Activated CD8-positive, alpha-beta memory T cell treated with anti-CD3 and anti-CD28 coated beads for 36 hours (primary cell): Measurements from ENCODE around the gene PRKCH. TPM values are rescaled to one million over a fixed set of nuclear protein-coding genes. Genes with fewer than 3 reads are reported as not detected.
"Not testable (repeated sequence)": the region's sequence is repeated elsewhere in the genome, so short reads cannot be mapped to it uniquely, and the experiment has no call there.

Experiments
- CTCF ChIA-PET: fragments of 350-600 bp; sonication (Branson Sonifier 250); formaldehyde crosslinking; loops from one replicate; lab custom pipeline; 2021; ENCODE audit warnings: antibody characterized with exemption; lab: Charles Lee
- POLR2A ChIA-PET: fragments of 350-600 bp; sonication (Branson Sonifier 250); formaldehyde crosslinking; loops from one replicate; lab custom pipeline; 2021; ENCODE audit warnings: antibody characterized with exemption; lab: Charles Lee
- total RNA-seq, 2 experiments: library from RNA; stranded (reverse); gene quantifications; one replicate each; pipeline ENCODE4 v1.2.3, GENCODE V29; 2021

PRKCH gene
- total RNA-seq, 2 experiments from 2014 or later = 185 to 189 TPM

DNA sequence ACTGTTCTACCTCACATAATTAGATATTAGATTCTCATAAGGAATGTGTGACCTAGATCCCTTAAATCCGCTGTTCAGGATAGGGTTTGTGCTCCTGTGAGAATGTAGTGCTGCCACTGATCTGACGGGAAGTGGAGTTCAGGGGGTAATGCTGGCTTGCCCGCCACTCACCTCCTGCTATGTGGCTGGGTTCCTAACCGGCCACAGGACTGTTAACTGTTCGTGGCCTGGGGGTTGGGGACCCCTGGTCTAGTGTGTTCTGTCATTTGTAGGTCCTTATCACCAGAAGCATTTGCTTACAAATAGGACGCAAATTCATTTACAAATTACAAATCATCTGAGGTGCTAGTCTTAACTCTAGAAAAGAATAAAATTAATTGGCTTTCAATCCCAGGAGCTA is 23.8 kb upstream of the PRKCH start:
- CTCF ChIA-PET = interaction anchor here (0.8 kb wide), 1 partner anchor 9 kb away, joined by 3 read pairs; no protein-coding TSS in a partner anchor

DNA sequence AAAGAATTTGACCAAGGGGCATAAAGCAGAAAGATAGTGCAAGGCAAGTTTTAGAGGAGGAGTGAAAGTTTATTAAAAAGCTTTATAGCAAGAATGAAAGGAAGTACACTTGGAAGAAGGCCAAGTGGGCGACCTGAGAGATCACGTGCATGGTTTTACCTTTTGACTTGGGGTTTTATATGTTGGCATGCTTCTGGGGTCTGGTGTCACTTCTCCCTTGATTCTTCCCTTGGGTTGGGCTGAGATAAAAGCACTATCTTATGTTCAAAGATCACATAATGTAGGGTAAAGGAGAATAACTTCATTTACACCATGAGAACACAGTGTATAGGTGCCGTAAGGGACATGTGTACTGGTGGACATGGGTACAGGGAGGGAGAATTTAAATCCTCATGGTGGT is 22.6 kb upstream of the PRKCH start:
- CTCF ChIA-PET = no interaction called here
- POLR2A ChIA-PET = no interaction called here

More for the DNA sequence above, 23.8 kb upstream of the PRKCH start:
- POLR2A ChIA-PET = no interaction called here

DNA sequence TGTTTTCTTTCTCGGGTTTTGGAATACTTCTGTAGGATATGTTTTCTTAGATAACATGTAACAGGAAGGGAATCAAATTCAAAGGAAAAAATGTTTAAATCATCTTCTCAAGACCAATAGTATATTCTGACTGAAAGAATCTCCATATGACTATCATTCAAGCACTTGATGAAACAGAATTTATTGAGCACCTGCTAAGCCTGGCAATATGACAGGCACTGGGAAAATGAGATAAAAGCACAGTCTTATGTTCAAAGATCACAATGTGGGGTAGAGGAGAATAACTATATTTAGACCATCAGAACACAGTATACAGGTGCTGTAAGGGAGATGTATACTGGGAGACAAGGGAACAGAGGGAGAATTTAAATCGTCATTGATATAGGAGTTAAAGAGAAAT is 21.2 kb upstream of the PRKCH start:
- POLR2A ChIA-PET = no interaction called here
- CTCF ChIA-PET = interaction anchor here (1.4 kb wide), 1 partner anchor 20 kb away, joined by 3 read pairs; the partner anchor contains the start of gene TMEM30B

DNA sequence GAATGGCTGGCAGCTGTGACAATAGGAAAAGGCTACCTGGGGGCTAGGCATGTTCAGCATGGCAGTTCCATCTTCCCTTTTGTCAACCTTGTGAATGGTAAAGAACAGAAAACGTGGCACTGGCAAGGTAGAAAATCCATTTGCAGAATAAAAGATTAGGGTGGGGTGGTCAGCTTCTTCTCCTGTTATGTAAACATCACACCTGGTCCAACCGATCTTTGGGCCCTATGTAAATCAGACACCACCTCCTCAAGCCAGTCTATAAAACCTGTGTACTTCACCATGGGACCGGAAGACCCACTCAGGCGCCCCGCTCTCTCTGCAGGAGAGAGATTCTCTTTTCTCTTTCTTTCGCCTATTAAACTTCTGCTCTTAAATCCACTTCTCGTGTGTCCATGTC is 20.6 kb upstream of the PRKCH start:
- POLR2A ChIA-PET = no interaction called here

DNA sequence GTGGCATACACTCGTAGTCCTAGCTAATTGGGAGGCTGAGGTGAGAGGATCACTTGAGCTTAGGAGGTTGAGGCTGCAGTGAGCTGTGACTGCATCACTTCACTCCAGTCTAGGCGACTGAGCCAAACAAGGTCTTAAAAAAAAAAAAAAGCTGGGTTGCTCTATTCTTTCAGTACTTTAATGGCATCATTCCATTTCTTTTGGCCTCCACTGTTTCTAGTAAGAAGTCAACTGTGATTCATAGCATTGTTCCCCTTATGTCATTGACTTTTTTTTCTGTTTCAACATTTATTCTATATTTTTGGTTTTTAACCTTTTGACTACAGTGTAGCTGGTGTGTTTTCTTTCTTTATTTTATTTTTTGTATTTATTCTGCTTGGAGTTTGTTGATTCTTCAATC is 16.7 kb upstream of the PRKCH start:
- ChIA-PET CTCF (interaction anchor here (0.6 to 1.2 kb wide), 2 partner anchors 15 to 179 kb away, joined by 3 read pairs; no protein-coding TSS in a partner anchor), POLR2A (interaction anchor here (0.5 kb wide), 1 partner anchor 119 kb away, joined by 4 read pairs; no protein-coding TSS in a partner anchor)

More for the DNA sequence above, 20.6 kb upstream of the PRKCH start:
- CTCF ChIA-PET = interaction anchor here (1.4 to 1.5 kb wide), 2 partner anchors 20 kb away, joined by 3 to 4 read pairs; partner anchors contain the start of genes PRKCH and TMEM30B

DNA sequence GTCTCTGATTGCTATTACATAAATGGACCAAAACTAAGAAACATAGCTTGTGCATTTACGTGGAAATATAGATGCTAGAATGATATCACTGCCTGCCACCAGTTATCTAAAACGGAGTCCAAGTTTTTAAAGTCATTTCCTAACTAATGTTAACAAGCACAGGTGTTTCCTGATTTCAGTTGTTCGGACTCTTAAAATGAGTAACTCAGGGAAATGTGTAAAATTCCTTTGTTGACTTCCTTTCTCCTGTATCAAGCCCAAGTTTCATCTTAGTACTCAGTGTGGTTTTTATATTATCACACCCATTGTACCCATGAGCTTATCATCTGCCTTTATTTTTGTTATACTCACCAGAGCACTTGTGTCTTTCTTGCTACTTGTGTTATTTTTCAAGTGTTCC is 13.2 kb upstream of the PRKCH start:
- CTCF ChIA-PET = no interaction called here
- POLR2A ChIA-PET = no interaction called here

DNA sequence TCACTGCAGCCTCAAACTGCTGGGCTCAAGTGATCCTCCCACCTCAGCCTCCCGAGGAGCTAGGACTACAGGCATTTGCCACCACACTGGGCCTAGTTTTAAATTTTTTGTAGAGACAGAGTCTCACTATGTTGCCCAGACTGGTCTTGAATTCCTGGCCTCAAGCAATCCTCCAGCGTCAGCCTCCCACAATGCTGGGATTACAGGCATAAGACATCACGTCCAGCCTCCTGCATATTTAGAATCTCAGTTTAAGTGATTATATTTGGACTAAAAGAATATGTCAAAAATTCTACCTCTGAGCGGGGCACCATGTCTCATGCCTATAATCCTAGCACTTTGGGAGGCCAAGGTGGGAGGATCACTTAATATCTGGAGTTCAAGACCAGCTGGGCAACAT is 12.7 kb upstream of the PRKCH start:
- POLR2A ChIA-PET, CTCF ChIA-PET: not testable (repeated sequence)

DNA sequence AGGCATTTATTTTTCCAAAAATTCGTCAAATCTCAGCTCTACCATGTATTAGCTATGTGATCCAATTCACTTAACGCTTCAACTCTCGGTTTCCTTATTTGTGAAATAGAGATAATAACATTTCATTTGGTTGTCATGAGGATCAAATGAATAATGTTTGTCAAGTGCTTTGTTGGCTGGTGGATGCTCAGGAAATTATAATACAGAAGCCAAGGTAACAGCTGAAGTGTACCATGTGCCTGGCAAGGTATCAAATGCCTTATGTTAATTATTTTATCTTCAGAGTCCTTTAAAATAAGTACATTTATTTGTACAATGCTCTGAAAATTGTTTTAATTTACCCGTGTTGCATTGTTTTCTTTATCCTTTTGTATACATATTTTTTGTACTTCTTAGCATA is 6.1 kb upstream of the PRKCH start:
- ChIA-PET CTCF (interaction anchor here (0.6 to 2.0 kb wide), 2 partner anchors 19 to 398 kb away, joined by 3 to 6 read pairs; no protein-coding TSS in a partner anchor), POLR2A (no interaction called here)

DNA sequence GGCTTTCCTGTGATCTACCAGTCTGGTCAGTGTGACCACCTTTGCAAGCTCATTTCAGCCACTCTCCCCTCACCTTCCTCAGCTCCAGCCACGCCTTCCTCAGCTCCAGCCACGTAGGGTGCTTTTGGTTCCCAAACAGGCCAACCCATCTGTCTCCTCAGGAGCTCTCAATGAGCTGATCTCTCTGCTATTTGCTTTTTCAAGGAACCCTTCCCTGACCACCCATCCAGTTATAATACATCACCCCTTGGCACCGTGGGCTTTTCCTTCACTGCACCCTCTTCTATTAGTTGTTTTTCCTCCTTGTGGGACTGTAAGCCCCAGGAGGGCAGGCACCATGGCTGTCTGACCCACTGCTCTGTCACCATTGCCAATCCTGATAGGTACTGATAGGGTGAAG is 2.3 kb upstream of the PRKCH start:
- POLR2A ChIA-PET = no interaction called here

DNA sequence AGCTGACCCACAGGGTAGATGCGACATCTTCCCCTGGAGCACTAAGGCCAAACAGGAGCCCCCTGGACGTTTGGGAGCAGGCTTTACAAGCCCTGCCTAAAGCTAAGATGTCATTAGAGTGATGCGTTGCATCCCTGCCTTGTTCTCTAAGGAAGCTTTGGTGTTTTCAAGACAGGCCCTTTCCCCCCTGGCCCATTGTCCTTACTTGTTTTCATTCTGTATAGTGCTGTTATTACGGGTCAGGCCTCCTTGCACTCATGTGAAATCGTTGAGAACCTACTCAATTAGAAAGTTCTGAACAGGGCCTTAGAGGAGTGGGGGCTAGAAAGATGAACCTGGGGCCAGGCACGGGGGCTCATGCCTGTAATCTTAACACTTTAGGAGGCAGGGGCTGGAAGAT is 1.7 kb upstream of the PRKCH start:
- CTCF ChIA-PET = interaction anchor here (0.6 to 1.3 kb wide), 3 partner anchors 15 to 165 kb away, joined by 3 to 5 read pairs (median 4); no protein-coding TSS in a partner anchor
- POLR2A ChIA-PET = no interaction called here

More for the DNA sequence above, 2.3 kb upstream of the PRKCH start:
- CTCF ChIA-PET = interaction anchor here (1.2 to 1.3 kb wide), 3 partner anchors 14 to 137 kb away, joined by 3 to 5 read pairs (median 3); no protein-coding TSS in a partner anchor

DNA sequence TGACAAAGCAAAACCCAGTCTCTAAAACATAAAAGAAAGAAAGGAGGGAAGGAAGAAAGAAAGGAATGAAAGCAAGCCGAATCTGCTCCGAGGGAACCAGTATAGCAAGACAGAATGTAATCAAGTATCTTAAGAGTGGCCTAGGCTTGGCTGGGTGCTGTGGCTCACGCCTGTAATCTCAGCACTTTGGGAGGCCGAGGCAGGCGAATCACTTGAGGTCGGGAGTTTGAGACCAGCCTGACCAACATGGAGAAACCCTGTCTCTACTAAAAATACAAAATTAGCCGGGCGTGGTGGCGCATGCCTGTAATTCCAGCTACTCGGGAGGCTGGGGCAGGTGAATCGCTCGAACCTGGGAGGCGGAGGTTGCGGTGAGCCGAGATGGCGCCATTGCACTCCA is 1.2 kb upstream of the PRKCH start:
- POLR2A ChIA-PET = not testable (repeated sequence)
- CTCF ChIA-PET = interaction anchor here (0.6 to 1.4 kb wide), 3 partner anchors 18 to 164 kb away, joined by 4 to 5 read pairs (median 4); no protein-coding TSS in a partner anchor

DNA sequence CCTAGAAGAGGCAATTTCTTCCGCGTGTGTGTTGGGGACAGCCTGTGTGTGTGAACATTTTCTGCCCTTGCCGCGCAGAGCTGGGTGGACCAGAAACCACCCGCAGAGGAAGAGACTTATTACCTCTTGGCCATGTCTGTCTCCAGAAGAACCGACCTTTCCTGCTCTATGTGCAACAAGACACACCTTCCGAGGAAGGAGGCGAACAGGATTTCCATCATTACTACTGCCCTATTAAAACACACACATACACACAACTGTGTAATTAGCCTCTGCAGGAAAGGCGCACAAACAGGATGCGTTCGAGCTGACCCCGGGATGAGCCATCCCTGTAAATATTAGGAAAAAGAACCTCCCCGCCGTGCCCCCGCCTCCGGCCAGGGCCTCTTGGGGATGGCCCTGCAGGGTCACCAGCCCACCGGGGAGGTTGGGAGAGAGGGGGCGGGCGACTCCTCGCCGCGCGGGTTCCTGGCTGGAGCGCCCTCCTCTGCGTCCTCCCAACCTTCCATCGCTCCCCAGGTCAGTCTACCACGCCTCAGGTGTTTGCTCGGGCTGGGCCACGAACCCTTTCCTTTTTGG is 484 bp upstream of the PRKCH start:
- CTCF ChIA-PET = interaction anchor here (0.9 to 2.3 kb wide), 6 partner anchors 7 to 410 kb away, joined by 3 to 7 read pairs (median 4); no protein-coding TSS in a partner anchor
- POLR2A ChIA-PET = interaction anchor here (0.9 to 4.0 kb wide), 6 partner anchors 9 to 127 kb away, joined by 3 to 41 read pairs (median 6); no protein-coding TSS in a partner anchor

DNA sequence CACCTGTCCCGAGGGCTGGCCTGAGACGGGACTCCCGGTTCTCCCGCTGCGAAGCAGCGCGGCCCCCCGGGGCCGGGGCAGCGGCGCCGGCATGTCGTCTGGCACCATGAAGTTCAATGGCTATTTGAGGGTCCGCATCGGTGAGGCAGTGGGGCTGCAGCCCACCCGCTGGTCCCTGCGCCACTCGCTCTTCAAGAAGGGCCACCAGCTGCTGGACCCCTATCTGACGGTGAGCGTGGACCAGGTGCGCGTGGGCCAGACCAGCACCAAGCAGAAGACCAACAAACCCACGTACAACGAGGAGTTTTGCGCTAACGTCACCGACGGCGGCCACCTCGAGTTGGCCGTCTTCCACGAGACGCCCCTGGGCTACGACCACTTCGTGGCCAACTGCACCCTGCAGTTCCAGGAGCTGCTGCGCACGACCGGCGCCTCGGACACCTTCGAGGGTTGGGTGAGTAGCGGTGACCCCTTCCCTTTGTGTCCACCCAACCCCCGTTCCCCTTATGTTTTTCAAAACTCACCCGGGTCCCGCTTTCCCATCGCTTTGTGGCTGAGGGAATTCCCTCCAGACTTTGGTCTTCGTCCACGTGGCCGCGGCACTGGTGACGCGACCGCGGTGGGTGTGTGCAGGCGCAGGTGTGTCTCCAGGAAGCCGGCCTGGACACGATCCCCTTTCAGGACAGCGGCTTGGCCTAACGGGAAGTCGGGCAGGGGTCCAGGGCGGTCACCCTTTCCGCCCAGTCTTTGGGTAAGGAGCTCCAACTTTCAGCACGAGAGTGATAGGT is 826 bp downstream of the PRKCH start:
- CTCF ChIA-PET = interaction anchor here (0.8 to 2.8 kb wide), 15 partner anchors 9 to 230 kb away, joined by 3 to 14 read pairs (median 4); no protein-coding TSS in a partner anchor
- POLR2A ChIA-PET = interaction anchor here (0.5 to 4.0 kb wide), 14 partner anchors 8 to 290 kb away, joined by 3 to 41 read pairs (median 6); no protein-coding TSS in a partner anchor

DNA sequence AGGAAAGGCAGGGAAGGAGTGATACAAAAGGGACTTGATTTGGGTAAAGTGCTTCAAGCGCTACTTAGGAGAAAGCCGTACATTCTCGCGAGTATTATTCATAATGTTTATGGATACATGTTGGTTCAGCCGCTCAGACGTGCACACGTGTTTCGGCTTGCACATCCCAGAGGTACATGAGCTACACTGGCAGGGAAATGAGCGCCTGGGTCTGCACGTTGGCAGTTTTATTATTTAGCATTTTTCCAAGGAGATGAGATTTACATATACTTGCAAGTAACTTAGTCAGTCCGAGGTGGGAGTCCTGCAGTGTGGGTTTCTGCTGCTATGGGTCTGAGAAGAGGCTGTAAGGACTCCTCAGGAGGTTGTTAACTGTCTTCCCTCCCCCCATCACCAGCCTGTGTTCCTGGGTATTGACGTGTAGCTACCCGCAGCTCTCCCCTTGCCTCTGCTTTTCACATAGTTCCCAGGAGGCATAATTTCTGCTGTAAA is 1.5 kb downstream of the PRKCH start:
- POLR2A ChIA-PET = interaction anchor here (0.5 to 4.0 kb wide), 8 partner anchors 7 to 129 kb away, joined by 3 to 41 read pairs (median 6); no protein-coding TSS in a partner anchor

DNA sequence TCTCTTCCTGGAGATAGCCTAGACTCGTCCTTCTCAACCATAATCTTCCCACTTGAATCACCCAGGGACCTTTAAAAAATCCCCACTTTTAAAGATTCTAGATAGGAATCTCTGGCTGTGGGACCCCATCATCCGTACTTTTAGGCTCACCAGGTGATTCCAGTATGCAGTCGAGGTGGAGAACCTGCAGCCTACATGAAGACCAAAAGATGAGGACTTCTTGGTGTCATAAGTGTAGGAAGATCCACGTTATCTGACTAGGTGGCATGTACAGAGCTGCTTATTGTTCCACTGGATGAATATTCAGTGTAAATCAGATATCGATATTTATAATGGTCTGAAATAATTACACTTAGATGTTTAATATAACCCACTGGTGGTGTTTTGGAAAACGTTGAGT is 2.6 kb downstream of the PRKCH start:
- POLR2A ChIA-PET = interaction anchor here (0.7 to 4.0 kb wide), 3 partner anchors 10 to 214 kb away, joined by 3 to 41 read pairs (median 3); no protein-coding TSS in a partner anchor
- CTCF ChIA-PET = interaction anchor here (0.8 to 2.8 kb wide), 4 partner anchors 14 to 176 kb away, joined by 3 to 9 read pairs (median 4); no protein-coding TSS in a partner anchor

More for the DNA sequence above, 1.5 kb downstream of the PRKCH start:
- CTCF ChIA-PET = interaction anchor here (0.8 to 2.8 kb wide), 15 partner anchors 9 to 177 kb away, joined by 3 to 14 read pairs (median 3); no protein-coding TSS in a partner anchor

DNA sequence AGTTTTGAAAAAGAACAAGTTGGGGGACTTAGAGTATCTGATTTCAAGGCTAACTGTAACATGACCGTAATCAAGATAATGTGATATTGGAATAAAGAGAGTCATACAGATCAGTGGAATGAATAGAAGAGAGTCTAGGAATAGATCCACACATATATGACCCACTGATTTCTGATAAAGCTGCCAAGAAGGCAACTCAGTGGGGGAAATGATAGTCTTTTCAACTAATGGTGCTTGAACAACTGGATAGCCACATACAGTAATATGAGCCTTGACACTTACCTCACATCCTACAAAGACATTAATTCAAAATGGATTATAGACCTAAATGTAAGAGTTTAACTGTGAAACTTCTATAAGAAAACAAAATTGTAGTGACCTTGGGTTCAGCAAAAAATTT is 3.8 kb downstream of the PRKCH start:
- POLR2A ChIA-PET = interaction anchor here (1.3 kb wide), 1 partner anchor 63 kb away, joined by 4 read pairs; no protein-coding TSS in a partner anchor

DNA sequence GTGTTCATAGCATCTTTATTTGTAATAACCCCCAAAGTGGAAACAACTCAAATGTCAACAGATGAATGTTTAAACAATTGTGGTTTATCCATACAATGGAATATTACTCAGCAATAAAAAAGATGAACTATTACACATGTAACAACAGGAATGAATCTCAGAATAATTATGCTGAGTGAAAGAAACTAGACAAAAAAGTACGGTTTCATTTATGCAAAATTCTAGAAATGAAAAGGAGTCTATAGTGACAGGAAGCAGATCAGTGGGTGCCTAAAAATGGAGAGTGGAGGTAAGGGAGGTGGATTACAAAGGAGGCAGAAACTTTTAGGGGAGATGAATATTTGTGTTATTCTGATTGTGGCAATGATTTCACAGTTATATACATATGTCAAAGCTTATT is 4.8 kb downstream of the PRKCH start:
- CTCF ChIA-PET = no interaction called here
- POLR2A ChIA-PET = interaction anchor here (0.6 to 1.1 kb wide), 5 partner anchors 10 to 370 kb away, joined by 3 to 9 read pairs (median 4); no protein-coding TSS in a partner anchor

More for the DNA sequence above, 3.8 kb downstream of the PRKCH start:
- CTCF ChIA-PET = no interaction called here

DNA sequence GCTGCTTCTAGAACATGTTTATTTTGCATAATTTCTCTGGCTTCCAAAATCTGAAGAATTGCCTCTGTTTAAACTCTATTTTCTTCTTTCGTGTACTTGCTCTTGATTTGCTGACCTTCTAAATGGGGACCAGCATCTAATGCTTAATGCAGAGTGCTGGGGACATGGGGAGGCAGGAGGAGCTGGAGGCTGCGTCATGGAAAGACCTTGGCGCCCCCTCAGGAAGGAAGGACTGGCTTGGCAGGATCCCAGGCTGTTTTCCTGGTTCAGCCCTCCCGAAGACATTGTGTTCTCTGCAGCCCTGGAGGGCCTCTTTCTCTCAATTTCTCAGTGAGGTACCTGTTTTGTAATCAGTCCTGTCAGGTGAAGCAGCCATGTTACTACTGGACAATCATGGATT is 5.5 kb downstream of the PRKCH start:
- ChIA-PET CTCF (no interaction called here), POLR2A (interaction anchor here (0.6 to 1.0 kb wide), 2 partner anchors 62 to 369 kb away, joined by 3 to 5 read pairs; no protein-coding TSS in a partner anchor)
